ENCODE data around the gene CFAP100. TPM values are rescaled to one million over a fixed set of nuclear protein-coding genes. Genes with fewer than 3 reads are reported as not detected.

The CFAP100 gene
- not detected in 2 replicates for total RNA-seq (2021)
- Bru-seq, nascent RNA = percentile 2 among the genes with signal in this experiment
- not detected for BruChase-seq, experiment 1, labeled RNA remaining after a 2-hour chase
- BruChase-seq, experiment 2, labeled RNA remaining after a 6-hour chase = percentile 2 among the genes with signal in this experiment
- long read RNA-seq, partial matches to known transcripts = 0 of 3 reads
- long read RNA-seq, other reads (novel, unspliced or antisense) = 3 of 3 reads

DNA sequence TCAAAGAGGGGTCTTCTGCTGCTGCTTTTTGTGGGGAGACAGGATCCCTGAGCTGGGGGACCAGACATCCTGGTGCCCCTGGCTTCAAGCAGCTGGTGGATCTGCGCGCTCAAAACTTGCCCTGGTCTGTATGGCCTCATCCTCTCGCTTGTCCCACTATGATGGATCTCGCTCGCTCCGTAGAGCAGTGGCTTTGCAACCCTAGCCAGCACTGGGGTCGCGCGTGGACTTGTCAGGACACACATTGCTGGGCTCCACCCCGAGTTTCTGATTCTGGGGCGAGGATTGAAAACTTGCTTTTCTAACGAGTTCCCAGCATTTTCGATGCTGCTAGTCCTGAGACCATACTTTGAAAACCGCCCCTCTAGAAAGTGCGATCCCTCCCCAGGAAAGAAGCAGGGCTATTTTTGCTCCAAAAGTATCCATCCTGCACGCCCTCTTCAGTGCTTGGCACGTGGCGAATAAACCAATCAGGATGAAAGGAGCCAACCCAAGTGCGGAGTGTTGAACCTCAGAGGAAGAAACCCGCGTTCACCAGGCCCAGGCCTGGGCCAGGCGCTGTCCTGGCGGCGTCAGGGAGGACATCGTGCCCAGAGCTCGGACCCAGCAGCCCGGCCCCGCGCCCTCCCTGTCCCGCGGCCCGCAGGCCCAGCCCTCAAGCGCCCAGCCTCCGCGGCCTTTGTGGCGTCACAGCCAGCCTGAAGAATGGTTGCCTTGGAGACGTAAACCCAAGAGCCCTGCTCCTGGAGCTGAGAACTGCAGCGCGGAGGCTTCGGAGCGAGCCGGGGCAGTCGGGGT, at the start of gene CFAP100:
CFAP100 (plus strand) TSS at position 731 of the 798 bp plus-strand sequence. CDS start 1,092 bp downstream, outside the sequence.
- CTCF ChIA-PET = no interaction called here
- no TSS peak for BruUV-seq (replicated peaks)
- intact Hi-C loops (cut with micrococcal nuclease; ENCODE audit: unreplicated experiment) = no loop called here

DNA sequence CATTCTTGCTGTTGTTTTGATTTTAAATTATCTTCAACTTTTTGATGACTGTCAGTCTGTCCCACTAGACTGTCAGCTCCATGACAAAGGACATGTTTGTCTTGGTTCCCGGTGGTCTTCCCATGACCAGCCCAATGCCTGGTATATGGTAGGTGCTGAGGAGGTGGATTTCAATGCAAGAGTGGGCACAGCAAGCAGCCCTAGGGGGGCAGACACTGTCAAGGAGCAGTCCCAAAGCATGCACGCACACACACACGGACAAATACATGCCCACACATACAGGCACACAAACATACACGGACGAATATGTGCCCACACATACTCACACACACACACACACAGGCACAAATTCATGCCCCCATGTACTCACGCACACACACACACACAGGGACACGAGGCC, 49.5 kb upstream of the CFAP100 start:
- no peaks in the 10 kb centered on the region for H3K4me1 ChIP-seq (replicated peaks; ENCODE audit: insufficient read depth)
- BruUV-seq (replicated peaks) = no TSS peak
- ChIA-PET POLR2A (ENCODE audit: unreplicated experiment) (no interaction called here), CTCF (no interaction called here)
- H3K9me2 ChIP-seq (ENCODE audit: insufficient read depth) = no peaks in the 10 kb centered on the region
- no peak for TF ChIP-seq EZH2 (IDR thresholded peaks at IDR 0.05; ENCODE audit: low read depth)
- TF ChIP-seq, protein P1, sequence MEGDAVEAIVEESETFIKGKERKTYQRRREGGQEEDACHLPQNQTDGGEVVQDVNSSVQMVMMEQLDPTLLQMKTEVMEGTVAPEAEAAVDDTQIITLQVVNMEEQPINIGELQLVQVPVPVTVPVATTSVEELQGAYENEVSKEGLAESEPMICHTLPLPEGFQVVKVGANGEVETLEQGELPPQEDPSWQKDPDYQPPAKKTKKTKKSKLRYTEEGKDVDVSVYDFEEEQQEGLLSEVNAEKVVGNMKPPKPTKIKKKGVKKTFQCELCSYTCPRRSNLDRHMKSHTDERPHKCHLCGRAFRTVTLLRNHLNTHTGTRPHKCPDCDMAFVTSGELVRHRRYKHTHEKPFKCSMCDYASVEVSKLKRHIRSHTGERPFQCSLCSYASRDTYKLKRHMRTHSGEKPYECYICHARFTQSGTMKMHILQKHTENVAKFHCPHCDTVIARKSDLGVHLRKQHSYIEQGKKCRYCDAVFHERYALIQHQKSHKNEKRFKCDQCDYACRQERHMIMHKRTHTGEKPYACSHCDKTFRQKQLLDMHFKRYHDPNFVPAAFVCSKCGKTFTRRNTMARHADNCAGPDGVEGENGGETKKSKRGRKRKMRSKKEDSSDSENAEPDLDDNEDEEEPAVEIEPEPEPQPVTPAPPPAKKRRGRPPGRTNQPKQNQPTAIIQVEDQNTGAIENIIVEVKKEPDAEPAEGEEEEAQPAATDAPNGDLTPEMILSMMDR (conservative IDR thresholded peaks at IDR 0.05) = no peak
- intact Hi-C loops (cut with micrococcal nuclease; ENCODE audit: unreplicated experiment) = no loop called here
- H2AFZ ChIP-seq = no peak overlapping the region
- no peak overlapping the region for H3K27ac ChIP-seq
- H3K4me3 ChIP-seq = no peak overlapping the region
- H3F3A ChIP-seq (ENCODE audit: insufficient read depth, low read depth) = no peaks in the 10 kb centered on the region
- no peak overlapping the region for H3K4me2 ChIP-seq
- no peaks in the 10 kb centered on the region for H3K79me2 ChIP-seq (ENCODE audit: low read depth)
- H3K9me3 ChIP-seq (ENCODE audit: insufficient read depth, low read depth) = no peaks in the 10 kb centered on the region
- DNase-seq = no peak
- H3K27me3 ChIP-seq (ENCODE audit: insufficient read depth, low read depth) = peaks cover 4% of the 10 kb centered on the region; the same call in 1 of the 2 replicates
- no peaks in the 10 kb centered on the region for H3K36me3 ChIP-seq (ENCODE audit: low read depth)
- no peaks in the 10 kb centered on the region for H4K20me1 ChIP-seq (ENCODE audit: insufficient read depth)

More for the DNA sequence above, at the start of gene CFAP100:
- no peaks in the 10 kb centered on the region for H3K27me3 ChIP-seq (ENCODE audit: insufficient read depth, low read depth)
- H3K79me2 ChIP-seq (ENCODE audit: low read depth) = no peaks in the 10 kb centered on the region
- no peaks in the 10 kb centered on the region for H4K20me1 ChIP-seq (ENCODE audit: insufficient read depth)
- no peak within 1 kb of the TSS for H3K4me3 ChIP-seq
- no peak within 1 kb of the TSS for H3K27ac ChIP-seq
- no peaks in the 10 kb centered on the region for H3K36me3 ChIP-seq (ENCODE audit: low read depth)
- no peaks in the 10 kb centered on the region for H3K9me2 ChIP-seq (ENCODE audit: insufficient read depth)
- no peak for TF ChIP-seq EZH2 (IDR thresholded peaks at IDR 0.05; ENCODE audit: low read depth)
- TF ChIP-seq, protein P1 (conservative IDR thresholded peaks at IDR 0.05) = no peak
- H3K4me2 ChIP-seq = no peak within 1 kb of the TSS
- POLR2A ChIA-PET (ENCODE audit: unreplicated experiment) = no interaction called here
- no peak within 1 kb of the TSS for H2AFZ ChIP-seq
- peaks cover 9% of the 10 kb centered on the region for H3K4me1 ChIP-seq (replicated peaks; ENCODE audit: insufficient read depth)
- H3F3A ChIP-seq (ENCODE audit: insufficient read depth, low read depth) = peaks cover 5% of the 10 kb centered on the region; the same call in 1 of the 2 replicates
- no peaks in the 10 kb centered on the region for H3K9me3 ChIP-seq (ENCODE audit: insufficient read depth, low read depth)
- DNase-seq = no peak

DNA sequence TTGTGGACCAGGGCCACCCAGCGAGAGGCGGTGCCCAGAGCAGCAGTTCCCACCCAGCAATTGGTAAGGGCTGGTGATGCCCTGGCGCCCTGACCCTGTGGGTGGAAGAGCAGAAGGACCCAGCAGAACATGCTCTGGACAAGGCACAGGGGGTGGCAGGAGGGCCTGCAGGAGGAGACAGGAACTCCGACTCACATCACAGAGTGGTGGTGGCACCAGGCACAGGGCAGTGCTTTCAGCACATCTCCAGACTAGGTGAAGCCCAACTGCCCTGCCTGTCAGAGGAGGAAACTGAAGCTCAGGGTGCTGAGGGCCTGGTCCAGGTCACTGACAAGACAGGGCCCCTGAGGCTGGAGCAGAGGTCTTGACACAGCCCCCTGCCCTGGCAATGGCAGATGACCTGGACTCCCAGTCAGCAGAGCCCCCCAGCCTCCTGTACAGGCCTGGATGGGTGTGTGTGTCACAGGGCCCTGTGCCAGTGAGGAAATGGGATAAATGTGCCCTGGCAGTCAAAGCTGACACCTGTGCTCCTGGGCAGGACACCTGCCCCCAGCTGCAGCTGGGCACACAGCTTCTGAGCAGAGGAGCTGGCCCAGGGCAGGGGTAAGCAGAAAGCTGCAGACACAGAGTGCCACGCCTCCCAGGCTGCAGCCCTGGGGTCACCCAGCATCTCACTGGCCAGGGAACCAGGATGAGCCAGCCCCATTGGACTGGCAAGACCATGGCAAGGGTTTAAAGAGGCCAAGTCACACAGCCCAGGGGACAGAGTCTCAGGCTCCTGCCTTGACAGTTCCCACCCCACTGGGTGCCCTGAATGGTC, 48.9 kb upstream of the CFAP100 start:
- Histone ChIP-seq H3K79me2 (ENCODE audit: low read depth) (no peaks in the 10 kb centered on the region), H3K27ac (no peak overlapping the region), H3K27me3 (ENCODE audit: insufficient read depth, low read depth) (no peaks in the 10 kb centered on the region), H3K9me3 (ENCODE audit: insufficient read depth, low read depth) (no peaks in the 10 kb centered on the region), H3K4me3 (no peak overlapping the region), H3K9me2 (ENCODE audit: insufficient read depth) (no peaks in the 10 kb centered on the region), H3K4me1 (replicated peaks; ENCODE audit: insufficient read depth) (no peaks in the 10 kb centered on the region), H3F3A (ENCODE audit: insufficient read depth, low read depth) (no peaks in the 10 kb centered on the region), H2AFZ (no peak overlapping the region), H4K20me1 (ENCODE audit: insufficient read depth) (no peaks in the 10 kb centered on the region), H3K4me2 (no peak overlapping the region), H3K36me3 (ENCODE audit: low read depth) (no peaks in the 10 kb centered on the region)
- no peak for TF ChIP-seq EZH2 (IDR thresholded peaks at IDR 0.05; ENCODE audit: low read depth)
- TF ChIP-seq, protein P1 (conservative IDR thresholded peaks at IDR 0.05) = no peak
- no peak for DNase-seq
- intact Hi-C loops (cut with micrococcal nuclease; ENCODE audit: unreplicated experiment) = no loop called here
- POLR2A ChIA-PET (ENCODE audit: unreplicated experiment) = no interaction called here
- CTCF ChIA-PET = no interaction called here
- no TSS peak for BruUV-seq (replicated peaks)

All from PC-9 (cell line).